GM19351 (cell line): ENCODE data around the gene MTO1.
A peak's percentile ranks its signal among the peaks of the same experiment; 100 is the strongest.
"Not testable (repeated sequence)": the region's sequence is repeated elsewhere in the genome, so short reads cannot be mapped to it uniquely, and the experiment has no call there.

Source experiments
- ATAC-seq: cut with Tn5 transposase; IDR thresholded peaks from one replicate; pipeline ENCODE4 v1.9.1; 2021; ENCODE audit warnings: mild to moderate bottlenecking, moderate library complexity; ENCODE audit not compliant: unreplicated experiment

MTO1 gene

GRCh38 chr6:73461537-73462350, at the start of gene MTO1:
Gene MTO1, plus strand, starts transcription at chr6:73461737. Its CDS starts 118 bp downstream, at chr6:73461855.
- ATAC-seq = peak; percentile 93

- no peak for ATAC-seq
These were observed 48.4 kb upstream of the MTO1 start for GRCh38 chr6:73413102-73413501.

- no peak for ATAC-seq
These were observed 43.3 kb upstream of the MTO1 start for GRCh38 chr6:73418081-73418741.

DNA sequence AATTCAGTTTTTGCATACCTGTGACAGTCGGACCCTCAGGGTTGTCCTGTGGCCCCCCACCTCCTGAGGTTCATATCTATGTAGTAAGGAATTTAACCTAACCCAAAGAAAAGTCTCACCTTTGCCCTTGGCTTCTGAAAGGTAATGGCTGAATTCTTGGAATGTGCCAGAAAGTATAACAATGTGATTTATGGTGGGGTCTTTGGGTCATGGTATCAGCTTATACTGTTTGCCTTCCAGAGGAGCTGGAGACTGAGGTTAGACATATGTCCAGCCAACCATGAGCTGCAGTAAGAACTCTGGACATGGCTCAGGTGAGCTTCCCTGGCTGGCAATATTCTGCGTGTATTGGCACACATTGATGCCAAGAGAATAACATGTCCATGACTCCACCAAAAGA, 40.0 kb upstream of the MTO1 start:
- no peak for ATAC-seq

GRCh38 chr6:73435236-73435635, 26.3 kb upstream of the MTO1 start:
- no peak for ATAC-seq

DNA sequence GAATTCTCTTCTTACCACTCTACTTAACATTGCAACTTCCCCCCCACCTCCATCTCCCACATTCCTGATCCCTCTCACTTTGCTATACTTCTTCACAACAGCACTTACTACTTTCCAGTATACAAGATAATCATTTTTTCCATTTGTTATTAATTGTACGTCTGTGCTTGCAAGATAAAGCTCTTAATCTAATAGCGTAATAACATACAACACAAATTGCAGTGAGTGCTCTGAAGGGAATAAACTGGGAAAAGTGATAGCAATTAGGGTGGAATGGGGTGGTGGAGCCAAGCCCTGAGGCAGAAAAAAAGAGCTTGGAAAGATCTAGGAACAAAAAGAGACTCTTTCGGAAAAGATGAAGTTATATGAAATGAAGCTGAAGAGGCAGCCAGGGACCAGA, 18.0 kb upstream of the MTO1 start:
- no peak for ATAC-seq

GRCh38 chr6:73451223-73452106, 10.1 kb upstream of the MTO1 start:
- ATAC-seq = peak; percentile 54

GRCh38 chr6:73452107-73452461, 9.5 kb upstream of the MTO1 start, which contains the start of gene CGAS:
Gene CGAS, minus strand, starts transcription at chr6:73452297. Its CDS starts 116 bp downstream, at chr6:73452181.
- ATAC-seq = peak; percentile 64

DNA sequence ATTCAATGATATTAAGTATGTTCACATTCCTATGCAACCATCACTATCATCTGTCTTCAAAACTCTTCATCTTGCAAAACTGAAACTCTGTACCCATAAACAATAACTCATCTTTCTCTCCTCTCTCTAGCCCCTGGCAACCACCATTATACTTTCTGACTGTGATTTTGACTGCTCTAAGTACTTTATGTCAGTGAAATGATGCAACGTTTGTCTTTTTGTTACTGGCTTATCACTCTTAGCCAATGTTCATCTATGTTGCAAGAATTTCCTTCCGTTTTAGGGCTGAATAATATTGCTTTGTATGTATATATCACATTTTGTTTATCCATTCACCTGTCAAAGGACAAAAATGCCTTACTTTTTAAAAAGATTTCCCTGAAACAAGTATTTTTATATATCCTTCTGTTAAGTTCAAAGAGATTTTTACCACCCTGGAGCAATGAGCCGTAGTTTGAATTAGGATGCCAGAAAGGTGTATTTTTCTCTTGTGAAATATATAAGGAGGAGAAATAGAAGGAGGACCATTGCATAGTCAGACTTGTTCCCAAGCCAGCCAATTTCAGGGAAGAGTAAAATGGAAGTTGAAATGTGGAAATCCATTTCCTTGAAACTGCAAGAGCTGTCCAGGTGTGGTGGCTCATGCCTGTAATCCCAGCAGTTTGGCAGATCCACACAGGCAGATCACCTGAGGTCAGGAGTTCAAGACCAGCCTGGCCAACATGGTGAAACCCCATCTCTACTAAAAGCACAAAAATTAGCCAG, 5.5 kb upstream of the MTO1 start:
- ATAC-seq = no peak

DNA sequence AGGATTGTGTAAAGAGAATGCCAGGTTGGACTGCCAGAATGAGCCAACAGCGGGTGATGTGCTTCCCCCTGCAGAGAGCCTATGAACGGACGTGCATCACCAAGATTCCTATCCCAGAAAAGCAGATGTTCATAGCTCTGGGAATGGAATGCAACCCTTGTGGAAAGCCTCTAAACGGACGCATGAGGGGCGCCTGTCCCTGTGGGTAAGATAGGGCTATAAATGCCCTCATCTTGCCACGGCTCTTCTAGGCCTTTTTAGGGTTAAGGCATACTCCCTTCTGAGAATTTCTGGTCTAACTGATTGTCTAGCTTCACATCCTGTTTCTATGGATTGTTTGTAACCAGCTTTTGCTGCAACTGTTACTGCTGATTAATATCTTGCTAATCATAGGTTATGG, 2.1 kb upstream of the MTO1 start:
- not testable (repeated sequence) for ATAC-seq

DNA sequence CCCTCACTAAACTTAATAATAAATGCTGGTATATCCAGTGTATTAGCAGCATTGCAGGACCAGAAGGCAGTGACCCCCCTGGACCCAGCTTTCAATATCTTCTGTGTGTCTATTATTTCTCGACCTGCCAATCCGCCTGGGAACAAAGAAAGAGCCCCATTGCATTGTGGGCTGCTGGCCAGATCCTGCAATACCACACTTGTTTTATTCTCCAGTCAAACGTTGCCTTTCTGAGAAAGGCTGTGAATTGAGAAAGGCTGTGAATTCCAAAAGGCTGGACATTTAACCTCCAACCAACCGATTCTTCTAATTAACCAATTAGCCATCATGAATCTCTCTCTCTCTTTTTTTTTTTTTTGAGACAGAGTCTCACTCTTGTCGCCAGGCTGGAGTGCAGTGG, 1.5 kb upstream of the MTO1 start:
- ATAC-seq = no peak

DNA sequence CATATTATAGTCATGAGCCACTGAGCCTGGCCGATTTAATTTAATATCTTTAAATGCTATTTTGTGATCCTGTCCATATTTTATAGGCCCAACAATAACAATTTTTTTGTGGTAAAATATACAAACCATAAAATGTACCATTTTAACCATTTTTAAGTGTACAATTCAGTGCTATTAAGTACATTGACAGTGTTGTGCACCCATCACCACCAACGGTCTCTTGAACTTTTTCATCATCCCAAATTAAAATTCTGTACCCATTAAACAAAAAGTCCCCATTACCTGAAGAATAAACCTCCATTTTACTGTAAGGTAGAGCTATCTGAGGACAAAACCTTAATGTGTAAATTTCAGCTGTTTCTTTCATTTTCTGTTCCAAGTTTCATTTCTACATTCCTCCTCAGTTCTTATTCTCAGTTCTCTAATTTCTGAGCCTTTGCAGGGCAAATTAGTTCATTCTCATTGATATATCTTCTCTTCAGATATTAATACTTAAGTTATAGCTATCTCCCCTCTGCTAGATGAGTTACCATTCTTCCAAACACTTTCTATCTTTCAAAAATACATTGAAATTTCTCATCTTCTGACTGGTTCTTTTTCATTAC, 10.3 kb downstream of the MTO1 start:
- ATAC-seq = peak; percentile 96

DNA sequence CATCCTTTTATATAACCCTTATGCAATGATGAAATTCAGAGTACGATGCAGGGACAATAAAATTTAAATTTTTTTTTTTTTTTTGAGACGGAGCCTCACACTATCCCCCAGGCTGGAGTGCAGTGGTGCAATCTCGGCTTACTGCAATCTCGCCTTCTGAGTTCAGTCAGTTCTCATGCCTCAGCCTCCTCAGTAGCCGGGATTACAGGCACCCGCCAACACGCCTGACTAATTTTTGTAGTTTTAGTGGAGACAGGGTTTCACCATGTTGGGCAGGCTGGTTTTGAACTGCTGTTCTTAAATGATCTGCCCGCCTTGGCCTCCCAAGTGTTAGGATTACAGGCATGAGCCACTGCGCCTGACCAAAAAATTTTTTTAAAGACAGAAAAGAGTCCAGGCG, 15.2 kb downstream of the MTO1 start:
- no peak for ATAC-seq

DNA sequence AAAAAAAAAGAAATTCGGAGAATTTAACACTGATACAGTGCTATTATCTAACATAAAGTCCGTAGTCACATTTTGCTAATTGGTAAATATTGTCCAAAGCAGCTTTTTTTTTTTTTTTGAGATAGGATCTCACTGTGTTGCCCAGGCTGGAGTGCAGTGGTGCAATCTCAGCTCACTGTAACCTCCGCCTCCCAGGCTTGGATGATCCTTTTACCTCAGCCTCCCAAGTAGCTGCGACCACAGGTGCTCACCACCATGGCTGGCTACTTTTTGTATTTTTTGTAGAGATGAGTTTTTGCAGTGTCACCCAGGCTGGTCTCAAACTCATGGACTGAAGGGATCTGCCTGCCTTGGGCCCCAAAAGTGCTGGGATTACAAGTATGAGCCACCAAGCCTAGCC, 15.9 kb downstream of the MTO1 start:
- ATAC-seq = no peak

DNA sequence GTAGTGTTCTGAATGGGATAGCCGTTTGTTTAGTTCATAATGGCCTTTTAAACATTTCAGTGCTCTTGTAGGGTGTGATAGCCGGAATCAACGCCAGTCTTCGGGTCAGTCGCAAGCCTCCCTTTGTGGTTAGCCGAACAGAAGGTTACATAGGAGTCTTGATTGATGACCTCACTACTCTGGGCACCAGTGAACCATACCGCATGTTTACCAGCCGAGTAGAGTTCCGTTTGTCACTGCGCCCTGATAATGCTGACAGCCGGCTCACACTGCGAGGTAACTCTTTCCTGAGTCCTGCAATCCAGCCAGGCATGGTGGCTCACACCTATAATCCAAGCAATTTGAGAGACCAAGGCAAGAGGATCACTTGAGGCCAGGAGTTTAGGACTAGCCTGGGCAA, 20.4 kb downstream of the MTO1 start:
- no peak for ATAC-seq

- no peak for ATAC-seq
These were observed 22.9 kb downstream of the MTO1 start for GRCh38 chr6:73484438-73484837.

DNA sequence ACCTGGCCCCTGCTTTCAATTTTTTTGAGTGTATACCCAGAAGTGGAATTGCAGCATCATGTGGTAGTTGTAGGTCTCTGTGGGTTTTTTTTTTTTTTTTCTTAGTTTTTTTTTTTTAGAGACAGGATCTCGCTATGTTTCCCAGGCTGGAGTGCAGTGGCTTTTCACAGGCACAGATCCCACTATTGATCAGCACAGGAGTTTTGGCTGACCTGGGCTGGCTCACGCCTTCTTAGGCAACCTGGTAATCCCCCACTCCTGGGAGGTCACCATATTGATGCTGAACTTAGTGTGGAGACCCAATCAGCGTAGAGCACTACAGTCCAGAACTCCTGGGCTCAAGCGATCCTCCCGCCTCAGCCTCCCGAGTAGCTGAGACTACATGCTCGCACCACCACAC, 25.9 kb downstream of the MTO1 start:
- no peak for ATAC-seq

DNA sequence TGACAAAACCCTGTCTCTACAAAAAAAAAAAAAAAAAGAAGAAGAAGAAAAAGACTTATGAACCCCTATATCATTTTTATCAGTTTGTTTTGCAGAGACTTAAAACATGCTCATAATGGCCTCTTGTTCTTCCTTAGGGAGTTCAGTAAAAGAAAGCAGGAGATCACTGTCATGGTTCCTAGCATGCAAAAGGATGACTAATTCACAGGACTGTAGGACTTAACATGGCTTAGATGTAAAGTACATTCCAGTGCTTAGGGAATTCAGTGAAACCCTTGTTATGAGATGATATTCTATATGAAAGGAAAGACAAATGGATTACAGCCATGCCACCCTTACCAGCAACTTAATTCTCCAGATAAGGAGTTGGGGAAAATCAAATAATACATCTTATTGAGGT, 29.8 kb downstream of the MTO1 start:
- ATAC-seq = no peak

- no peak for ATAC-seq
These were observed 36.4 kb downstream of the MTO1 start for GRCh38 chr6:73497915-73498314.

DNA sequence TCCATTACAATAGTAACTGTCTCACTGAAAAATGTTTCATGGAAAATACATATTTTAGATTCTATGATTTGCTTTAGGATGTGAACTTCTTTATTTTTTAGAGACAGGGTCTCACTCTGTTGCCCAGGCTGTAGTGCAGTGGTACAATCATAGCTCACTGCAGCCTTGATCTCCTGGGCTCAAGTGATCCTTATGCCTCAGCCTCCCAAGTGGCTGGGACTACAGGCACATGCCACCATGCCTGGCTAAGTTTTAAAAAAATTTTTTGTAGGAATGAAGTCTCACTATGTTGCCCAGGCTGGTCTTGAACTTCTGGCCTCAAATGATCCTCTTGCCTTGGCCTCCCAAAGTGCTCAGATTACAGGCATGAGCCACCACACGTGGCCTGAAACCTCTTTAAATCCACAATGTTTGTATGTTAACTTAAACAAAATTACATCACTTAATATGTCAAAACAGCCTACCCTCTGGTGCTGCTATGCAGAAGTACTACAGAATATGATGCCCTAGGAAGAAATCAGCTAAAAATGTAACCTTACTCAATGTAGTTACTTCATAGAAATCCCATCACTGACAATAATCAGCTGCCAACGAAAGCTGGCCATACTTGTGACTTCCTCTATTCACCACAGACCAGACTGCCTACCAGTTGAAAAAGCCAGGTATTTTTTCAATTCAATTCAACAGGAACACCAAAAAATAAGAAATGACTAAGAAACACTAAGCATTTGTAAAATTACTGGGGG, 41.7 kb downstream of the MTO1 start:
- no peak for ATAC-seq
